A549 treated with ZK216348 at 1 μM for 4 hours (cell line): ENCODE measurements around the gene PANX1. TPM values are rescaled to one million over a fixed set of nuclear protein-coding genes. Genes with fewer than 3 reads are reported as not detected.

Experiments
- total RNA-seq: library from RNA; stranded (reverse); fragments of 200-300 nt; extraction: Qiagen RNA extraction; gene quantifications from 5 replicates; pipeline ENCODE4 v1.2.3, GENCODE V29; 2022; ENCODE audit warnings: low read depth

The PANX1 gene
- total RNA-seq, result 17.8 to 24.2 TPM (median 22.5 TPM) in 5 replicates

GRCh38 chr11:94128746-94129511 is at the start of gene PANX1:
TSS of gene PANX1 (plus strand) at chr11:94128841. CDS start at chr11:94129313, 472 bp downstream.

Other genes starting within 250 kb of the PANX1 start
- gene HEPHL1, start 107.5 kb upstream of the PANX1 start, total RNA-seq, result not detected in 5 replicates
- gene IZUMO1R, start 175.7 kb downstream of the PANX1 start, total RNA-seq, result not detected in 5 replicates